SK-N-SH treated with all-trans-retinoic acid at 6 μM for 48 hours (cell line): ENCODE data around the gene DTNB.

Source experiments
- ATAC-seq: fragments of 200-7000 bp; cut with Tn5 transposase; 3 replicates; pipeline ENCODE4 v1.9.1; 2020; ENCODE audit warnings: mild to moderate bottlenecking, moderate library complexity
- BACH2 ChIP-seq: fragments of 250-450 bp; sonication (Bioruptor Pico); IDR thresholded peaks from 2 replicates; pipeline ENCODE4 v1.9.0; 2021; ENCODE audit warnings: mild to moderate bottlenecking, borderline replicate concordance
- CREB5 ChIP-seq: fragments of 250-450 bp; sonication (Bioruptor Pico); IDR thresholded peaks from 2 replicates; pipeline ENCODE4 v1.5.1; 2020; ENCODE audit warnings: low read depth, mild to moderate bottlenecking, moderate library complexity
- CSDC2 ChIP-seq: fragments of 250-450 bp; sonication (Bioruptor Pico); IDR thresholded peaks from 2 replicates; pipeline ENCODE4 v1.5.0; 2020; ENCODE audit warnings: mild to moderate bottlenecking, moderate library complexity
- CSRNP3 ChIP-seq: fragments of 250-450 bp; sonication (Bioruptor Pico); IDR thresholded peaks from 2 replicates; pipeline ENCODE4 v1.5.1; 2021; ENCODE audit warnings: mild to moderate bottlenecking, moderate library complexity
- ESRRG ChIP-seq: fragments of 250-450 bp; sonication (Bioruptor Pico); IDR thresholded peaks from 2 replicates; pipeline ENCODE4 v1.6.1; 2021; ENCODE audit warnings: mild to moderate bottlenecking
- GLIS3 ChIP-seq: fragments of 250-450 bp; sonication (Bioruptor Pico); IDR thresholded peaks from 2 replicates; pipeline ENCODE4 v1.5.0; 2020; ENCODE audit warnings: mild to moderate bottlenecking, moderate library complexity
- POU6F1 ChIP-seq: fragments of 250-450 bp; sonication (Bioruptor Pico); IDR thresholded peaks from 2 replicates; pipeline ENCODE4 v1.8.0; 2021; ENCODE audit warnings: low read depth, mild to moderate bottlenecking, moderate library complexity, borderline replicate concordance
- PPARA ChIP-seq: fragments of 250-450 bp; sonication (Bioruptor Pico); IDR thresholded peaks from 2 replicates; pipeline ENCODE4 v1.5.0; 2020; ENCODE audit warnings: mild to moderate bottlenecking, borderline replicate concordance
- RARB ChIP-seq: fragments of 250-450 bp; sonication (Bioruptor Pico); IDR thresholded peaks from 2 replicates; pipeline ENCODE4 v1.8.0; 2021; ENCODE audit warnings: mild to moderate bottlenecking, moderate library complexity
- SNAI2 ChIP-seq: fragments of 250-450 bp; sonication (Bioruptor Pico); IDR thresholded peaks from 2 replicates; pipeline ENCODE4 v1.5.0; 2020; ENCODE audit warnings: mild to moderate bottlenecking, moderate library complexity
- TCF4 ChIP-seq: fragments of 250-450 bp; sonication (Bioruptor Pico); IDR thresholded peaks from 2 replicates; pipeline ENCODE4 v1.8.0; 2021; ENCODE audit warnings: mild to moderate bottlenecking, moderate library complexity, borderline replicate concordance
- TOX ChIP-seq: fragments of 250-450 bp; sonication (Bioruptor Pico); IDR thresholded peaks from 2 replicates; pipeline ENCODE4 v1.8.0; 2021; ENCODE audit warnings: mild to moderate bottlenecking, moderate library complexity, borderline replicate concordance
- ZC3H10 ChIP-seq: fragments of 250-450 bp; sonication (Bioruptor Pico); IDR thresholded peaks from 2 replicates; pipeline ENCODE4 v1.5.1; 2021; ENCODE audit warnings: mild to moderate bottlenecking, moderate library complexity
- ZFP3 ChIP-seq: fragments of 250-450 bp; sonication (Bioruptor Pico); IDR thresholded peaks from 2 replicates; pipeline ENCODE4 v1.5.0; 2020; ENCODE audit warnings: mild to moderate bottlenecking, moderate library complexity
- ZFP30 ChIP-seq: fragments of 450-650 bp; formaldehyde crosslinking; IDR thresholded peaks from 2 replicates; pipeline ENCODE4 v1.5.0; 2022; ENCODE audit warnings: mild to moderate bottlenecking, moderate library complexity
- ZNF565 ChIP-seq: fragments of 450-650 bp; formaldehyde crosslinking; conservative IDR thresholded peaks from 2 replicates; pipeline ENCODE4 v1.5.0; 2020; ENCODE audit warnings: low read depth, mild to moderate bottlenecking, moderate library complexity
- ZNF70 ChIP-seq: fragments of 450-650 bp; formaldehyde crosslinking; IDR thresholded peaks from 2 replicates; pipeline ENCODE4 v1.5.0; 2020; ENCODE audit warnings: mild to moderate bottlenecking, moderate library complexity
- ZNF8 ChIP-seq: fragments of 450-650 bp; formaldehyde crosslinking; IDR thresholded peaks from 2 replicates; pipeline ENCODE4 v1.5.0; 2020; ENCODE audit warnings: mild to moderate bottlenecking, moderate library complexity
- TF ChIP-seq, protein P1 (sequence below): fragments of 250-450 bp; sonication (Bioruptor Pico); IDR thresholded peaks from 2 replicates; pipeline ENCODE4 v1.5.0; 2020; ENCODE audit warnings: mild to moderate bottlenecking, moderate library complexity
- TF ChIP-seq, protein P2 (sequence below): fragments of 250-450 bp; sonication (Bioruptor Pico); IDR thresholded peaks from 2 replicates; pipeline ENCODE4 v1.8.0; 2020; ENCODE audit warnings: mild to moderate bottlenecking, moderate library complexity, borderline replicate concordance

The DTNB gene

GRCh38 chr2:25421820-25422411 is 251.5 kb downstream of the DTNB start:
- TF ChIP-seq ZFP30 (CRISPR knock-in tag) (no peak), TOX (CRISPR knock-in tag) (no peak), BACH2 (CRISPR knock-in tag) (no peak), CREB5 (CRISPR knock-in tag) (no peak), POU6F1 (no peak), SNAI2 (CRISPR knock-in tag) (no peak), ZC3H10 (CRISPR knock-in tag) (no peak), ESRRG (CRISPR knock-in tag) (no peak), ZNF565 (no peak), GLIS3 (CRISPR knock-in tag) (no peak), ZNF8 (no peak), ZFP3 (CRISPR knock-in tag) (no peak), TCF4 (CRISPR knock-in tag) (no peak), PPARA (no peak), ZNF70 (CRISPR knock-in tag) (no peak), RARB (no peak)
- TF ChIP-seq, protein P1, sequence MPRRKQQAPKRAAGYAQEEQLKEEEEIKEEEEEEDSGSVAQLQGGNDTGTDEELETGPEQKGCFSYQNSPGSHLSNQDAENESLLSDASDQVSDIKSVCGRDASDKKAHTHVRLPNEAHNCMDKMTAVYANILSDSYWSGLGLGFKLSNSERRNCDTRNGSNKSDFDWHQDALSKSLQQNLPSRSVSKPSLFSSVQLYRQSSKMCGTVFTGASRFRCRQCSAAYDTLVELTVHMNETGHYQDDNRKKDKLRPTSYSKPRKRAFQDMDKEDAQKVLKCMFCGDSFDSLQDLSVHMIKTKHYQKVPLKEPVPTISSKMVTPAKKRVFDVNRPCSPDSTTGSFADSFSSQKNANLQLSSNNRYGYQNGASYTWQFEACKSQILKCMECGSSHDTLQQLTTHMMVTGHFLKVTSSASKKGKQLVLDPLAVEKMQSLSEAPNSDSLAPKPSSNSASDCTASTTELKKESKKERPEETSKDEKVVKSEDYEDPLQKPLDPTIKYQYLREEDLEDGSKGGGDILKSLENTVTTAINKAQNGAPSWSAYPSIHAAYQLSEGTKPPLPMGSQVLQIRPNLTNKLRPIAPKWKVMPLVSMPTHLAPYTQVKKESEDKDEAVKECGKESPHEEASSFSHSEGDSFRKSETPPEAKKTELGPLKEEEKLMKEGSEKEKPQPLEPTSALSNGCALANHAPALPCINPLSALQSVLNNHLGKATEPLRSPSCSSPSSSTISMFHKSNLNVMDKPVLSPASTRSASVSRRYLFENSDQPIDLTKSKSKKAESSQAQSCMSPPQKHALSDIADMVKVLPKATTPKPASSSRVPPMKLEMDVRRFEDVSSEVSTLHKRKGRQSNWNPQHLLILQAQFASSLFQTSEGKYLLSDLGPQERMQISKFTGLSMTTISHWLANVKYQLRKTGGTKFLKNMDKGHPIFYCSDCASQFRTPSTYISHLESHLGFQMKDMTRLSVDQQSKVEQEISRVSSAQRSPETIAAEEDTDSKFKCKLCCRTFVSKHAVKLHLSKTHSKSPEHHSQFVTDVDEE (CRISPR knock-in tag), result no peak
- TF ChIP-seq, protein P2, sequence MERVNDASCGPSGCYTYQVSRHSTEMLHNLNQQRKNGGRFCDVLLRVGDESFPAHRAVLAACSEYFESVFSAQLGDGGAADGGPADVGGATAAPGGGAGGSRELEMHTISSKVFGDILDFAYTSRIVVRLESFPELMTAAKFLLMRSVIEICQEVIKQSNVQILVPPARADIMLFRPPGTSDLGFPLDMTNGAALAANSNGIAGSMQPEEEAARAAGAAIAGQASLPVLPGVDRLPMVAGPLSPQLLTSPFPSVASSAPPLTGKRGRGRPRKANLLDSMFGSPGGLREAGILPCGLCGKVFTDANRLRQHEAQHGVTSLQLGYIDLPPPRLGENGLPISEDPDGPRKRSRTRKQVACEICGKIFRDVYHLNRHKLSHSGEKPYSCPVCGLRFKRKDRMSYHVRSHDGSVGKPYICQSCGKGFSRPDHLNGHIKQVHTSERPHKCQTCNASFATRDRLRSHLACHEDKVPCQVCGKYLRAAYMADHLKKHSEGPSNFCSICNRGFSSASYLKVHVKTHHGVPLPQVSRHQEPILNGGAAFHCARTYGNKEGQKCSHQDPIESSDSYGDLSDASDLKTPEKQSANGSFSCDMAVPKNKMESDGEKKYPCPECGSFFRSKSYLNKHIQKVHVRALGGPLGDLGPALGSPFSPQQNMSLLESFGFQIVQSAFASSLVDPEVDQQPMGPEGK (CRISPR knock-in tag), result no peak
- ATAC-seq, result no peak

DNA sequence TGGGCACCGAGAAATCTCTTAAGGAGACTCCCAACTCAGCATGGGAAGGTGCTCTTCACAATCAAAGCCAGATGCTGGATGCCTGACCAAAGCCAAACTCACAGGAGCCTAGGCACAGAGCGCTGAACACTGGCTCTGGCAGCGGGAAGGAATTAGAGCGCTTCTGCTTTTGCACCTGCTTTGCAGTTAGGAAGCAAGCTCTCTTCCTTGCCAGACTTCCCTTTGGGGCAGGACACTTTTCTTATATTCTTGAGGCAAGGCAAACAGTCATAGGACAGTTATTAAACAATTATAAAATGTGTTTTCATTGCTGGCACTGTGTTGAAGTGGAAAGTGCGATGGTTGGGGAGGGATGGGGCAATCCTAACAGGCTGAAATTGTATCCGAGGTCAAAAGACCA is 252.1 kb downstream of the DTNB start:
- ATAC-seq, result no peak
- TF ChIP-seq CREB5 (CRISPR knock-in tag) (no peak), SNAI2 (CRISPR knock-in tag) (no peak), RARB (no peak), CSDC2 (no peak), TOX (CRISPR knock-in tag) (no peak), GLIS3 (CRISPR knock-in tag) (no peak), ESRRG (CRISPR knock-in tag) (no peak), TCF4 (CRISPR knock-in tag) (no peak), ZFP3 (CRISPR knock-in tag) (no peak), ZNF565 (no peak)
- TF ChIP-seq, protein P2 (CRISPR knock-in tag), result no peak

DNA sequence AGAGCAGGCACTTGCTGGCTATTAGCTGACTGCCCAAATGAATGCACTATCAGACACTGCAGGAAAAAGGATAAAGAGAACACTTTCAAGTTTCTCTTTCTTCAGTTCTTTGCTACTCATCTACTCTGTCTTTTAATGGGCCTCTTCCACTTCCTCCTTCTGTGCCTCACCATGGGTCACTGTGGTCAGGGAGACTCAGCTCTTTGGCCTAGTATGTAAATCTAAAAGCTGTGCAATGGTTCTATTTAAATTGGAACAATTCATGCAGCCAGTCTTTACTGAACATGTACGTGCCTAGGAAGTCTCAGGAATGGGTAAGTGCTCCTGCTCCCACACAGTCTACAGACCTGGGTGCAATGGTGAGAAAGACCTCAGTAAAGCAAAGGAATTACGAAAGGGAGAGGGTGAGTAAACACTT is 252.5 kb downstream of the DTNB start:
- ATAC-seq, result no peak
- TF ChIP-seq CREB5 (CRISPR knock-in tag), result no peak
- TF ChIP-seq TCF4 (CRISPR knock-in tag), result no peak
- TF ChIP-seq ZNF70 (CRISPR knock-in tag), result no peak
- no peak for TF ChIP-seq RARB
- no peak for TF ChIP-seq CSRNP3 (CRISPR knock-in tag)
- TF ChIP-seq TOX (CRISPR knock-in tag), result no peak
- no peak for TF ChIP-seq ZFP3 (CRISPR knock-in tag)
